Ishikawa (cell line): ENCODE measurements around the gene ROPN1L.
A peak's percentile ranks its signal among the peaks of the same experiment; 100 is the strongest.

ENCODE experiments used
- USF1 ChIP-seq: IDR thresholded peaks from 2 replicates; pipeline ENCODE4 v1.6.1; 2012

The ROPN1L gene

GRCh38 chr5:10514572-10514971, 72.9 kb downstream of the ROPN1L start:
- TF ChIP-seq USF1 = peak; percentile 82
